HG02885 (cell line): ENCODE measurements around the gene FAAP100.

Source experiments
- ATAC-seq: cut with Tn5 transposase; IDR thresholded peaks from one replicate; pipeline ENCODE4 v1.9.1; 2021; ENCODE audit warnings: mild to moderate bottlenecking; ENCODE audit not compliant: unreplicated experiment, poor library complexity

The FAAP100 gene

DNA sequence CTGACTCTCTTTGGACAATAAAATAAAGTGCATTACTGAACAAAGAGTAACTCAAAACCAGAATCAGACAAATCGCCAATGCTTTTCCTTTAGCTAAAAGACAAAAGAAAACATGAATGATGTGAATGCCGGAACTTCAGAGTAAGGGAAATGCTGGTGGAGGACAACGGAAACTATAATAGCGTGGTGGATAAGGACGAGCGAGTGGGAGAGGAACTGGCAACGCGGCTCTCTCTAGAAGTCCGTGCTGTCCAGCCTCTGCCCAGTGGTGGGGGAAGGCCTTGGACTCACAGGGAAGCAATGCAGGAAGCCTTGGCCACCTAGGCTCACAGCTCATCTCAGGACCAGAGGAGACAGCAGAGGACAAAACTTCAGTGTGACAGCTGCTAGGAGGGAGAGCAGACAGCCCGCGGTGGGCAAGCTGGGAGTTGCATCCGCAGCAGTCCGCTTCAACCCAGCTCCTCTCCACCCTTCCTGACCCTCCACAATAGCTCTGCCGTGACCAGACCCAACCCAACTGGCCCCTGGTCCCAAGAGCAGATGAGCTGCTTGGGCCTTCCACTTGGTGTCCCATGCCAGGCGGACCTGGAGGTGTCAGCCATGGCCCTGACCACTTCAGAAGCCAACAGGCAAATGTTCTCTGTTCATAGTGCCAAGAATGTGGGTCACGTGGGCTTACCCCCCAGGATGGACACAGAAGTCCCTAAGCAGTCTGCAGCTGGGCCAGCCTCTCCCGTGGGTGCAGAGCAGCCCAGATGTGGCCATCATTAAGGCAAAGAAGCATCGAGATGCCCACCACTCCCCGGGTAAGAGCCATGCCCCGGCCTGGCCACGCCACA is 5.3 kb upstream of the FAAP100 start:
- ATAC-seq = no peak

DNA sequence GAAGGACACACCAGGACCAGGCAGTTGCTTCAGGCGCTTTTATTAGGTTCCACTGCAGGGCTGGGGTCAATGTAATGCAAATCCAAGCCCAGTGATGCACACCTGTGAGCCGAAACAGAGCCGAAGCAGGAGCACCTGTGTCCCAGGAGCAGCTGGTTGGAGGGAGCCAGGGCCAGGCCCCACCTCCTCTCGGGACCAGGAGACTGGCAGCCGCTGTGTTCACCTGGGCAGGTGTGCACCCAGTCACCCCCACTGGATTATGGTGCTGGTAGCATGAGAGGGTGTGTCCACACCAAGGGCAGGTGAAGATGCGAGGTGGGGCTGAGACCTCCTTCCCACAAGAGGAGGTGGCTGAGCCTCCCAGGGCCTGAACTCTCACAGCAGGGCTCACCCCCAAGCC is 4.7 kb upstream of the FAAP100 start:
- no peak for ATAC-seq

DNA sequence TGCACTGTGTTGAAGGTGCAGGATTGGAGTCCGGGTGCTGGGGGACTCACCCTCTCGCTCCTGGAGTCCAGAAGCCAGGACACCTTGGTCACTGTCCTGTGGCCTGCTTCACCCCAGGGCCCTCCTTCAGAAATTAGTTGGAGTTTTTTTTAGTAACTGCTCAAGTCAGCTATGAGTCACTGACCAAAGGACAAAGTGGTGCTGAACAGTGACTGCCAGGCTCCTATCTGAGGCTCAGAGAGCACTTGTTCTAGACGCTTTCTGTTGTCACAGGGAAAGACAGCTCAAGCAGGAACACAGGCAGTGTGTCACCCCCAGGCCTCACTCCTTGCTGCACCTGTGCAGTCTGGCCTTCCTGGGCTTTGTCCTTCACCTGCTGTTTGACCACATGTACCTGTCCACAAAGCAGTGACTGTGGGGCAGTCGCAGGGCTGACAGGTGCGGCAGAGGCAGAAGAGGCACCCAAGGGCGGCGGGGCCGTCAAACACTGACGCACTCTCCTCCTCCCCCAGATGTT is 4.1 kb upstream of the FAAP100 start:
- ATAC-seq = no peak

DNA sequence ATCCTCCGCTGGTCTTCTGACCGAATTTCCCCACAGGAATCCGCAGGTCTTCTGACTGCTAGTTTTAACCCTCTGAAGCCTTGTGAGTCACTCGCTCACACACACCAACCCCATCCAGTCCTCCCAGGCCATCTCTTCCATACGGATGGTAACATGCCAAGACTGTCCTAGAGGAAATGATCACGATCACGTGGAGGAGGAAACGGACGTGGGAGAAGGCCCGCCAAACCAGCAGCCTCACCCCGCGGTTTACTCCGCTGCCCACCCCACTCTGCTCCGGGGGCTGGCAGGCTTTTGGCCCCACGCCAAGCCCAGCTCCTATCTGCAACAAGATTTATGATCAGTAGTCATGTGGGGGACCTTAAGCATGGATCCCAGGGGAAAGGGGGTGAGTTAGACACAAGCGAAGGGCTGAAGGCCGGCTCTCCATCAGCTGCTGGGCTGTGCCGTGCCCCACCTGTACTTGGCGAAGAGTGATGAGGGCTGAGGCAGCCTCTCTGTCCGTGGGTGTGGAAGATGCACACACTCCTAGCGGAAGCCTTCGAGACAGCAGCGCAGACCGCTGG is 1.5 kb upstream of the FAAP100 start:
- ATAC-seq = no peak

DNA sequence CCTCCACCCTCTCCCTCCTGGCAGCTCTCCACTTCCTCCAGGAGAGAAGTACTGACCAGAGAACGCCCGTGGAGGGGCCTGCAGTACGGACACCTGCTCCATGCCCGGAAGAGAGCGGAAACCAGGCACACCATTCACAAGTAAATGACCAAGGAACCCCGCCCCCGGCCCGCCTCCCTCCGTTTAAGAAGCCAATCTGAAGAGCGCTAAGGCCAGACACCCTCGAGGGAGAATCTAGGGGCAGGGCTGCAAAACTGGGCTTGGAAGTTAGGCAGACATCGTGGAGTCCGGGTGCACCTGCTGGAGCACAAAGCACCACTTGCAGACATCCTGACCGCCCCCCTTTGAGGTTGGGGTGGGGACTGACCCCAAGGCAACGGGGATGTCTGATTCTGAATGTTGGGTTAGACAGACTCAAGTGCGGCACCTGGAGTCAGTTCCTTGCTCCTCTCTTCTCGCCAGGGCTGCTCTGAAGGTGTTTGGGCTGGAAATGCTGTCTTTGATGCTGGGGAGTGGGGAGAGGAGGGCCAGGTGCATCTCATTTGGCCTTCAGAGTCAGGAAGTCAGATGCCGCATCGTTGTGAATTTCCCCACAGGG is 964 bp upstream of the FAAP100 start:
- ATAC-seq = peak; percentile 40

DNA sequence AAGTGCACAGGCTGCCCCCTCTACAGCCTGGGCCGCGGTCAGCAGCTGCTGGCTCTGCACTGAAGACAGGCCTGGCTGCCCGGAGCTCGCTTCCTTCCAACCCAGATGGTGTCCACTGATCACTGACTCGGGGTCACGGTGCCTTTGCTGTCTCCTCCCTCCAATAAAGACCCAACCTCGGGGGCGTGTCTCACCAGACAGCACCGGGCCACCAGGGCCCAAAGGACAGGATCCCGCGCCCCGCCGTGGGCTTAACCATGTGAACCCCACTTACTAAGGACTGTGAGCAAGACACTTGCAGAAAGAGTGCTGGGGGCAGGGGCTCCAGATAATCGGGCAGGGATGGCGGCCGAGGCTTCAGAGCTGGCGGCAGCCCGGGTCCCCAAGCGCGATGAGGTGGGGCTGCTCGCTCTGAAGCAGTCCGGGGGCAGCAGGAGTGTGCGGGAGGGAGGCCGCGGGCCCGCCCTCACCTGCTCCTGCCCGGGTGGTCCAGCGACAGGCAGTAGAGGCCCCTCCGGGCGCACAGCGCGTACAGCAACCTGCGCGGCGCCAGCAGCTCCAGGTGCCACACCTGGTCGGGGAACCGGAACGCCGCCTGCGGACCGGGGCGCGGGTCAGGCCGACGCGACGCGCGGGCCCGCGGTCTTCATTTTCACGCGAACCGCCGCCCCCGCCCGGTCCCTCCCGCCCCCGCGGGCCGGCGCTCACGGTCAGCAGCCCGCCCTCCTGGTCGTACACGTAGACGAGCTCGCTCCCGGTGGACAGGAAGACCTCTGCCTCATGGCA is 502 bp downstream of the FAAP100 start:
- peak; percentile 31 for ATAC-seq

DNA sequence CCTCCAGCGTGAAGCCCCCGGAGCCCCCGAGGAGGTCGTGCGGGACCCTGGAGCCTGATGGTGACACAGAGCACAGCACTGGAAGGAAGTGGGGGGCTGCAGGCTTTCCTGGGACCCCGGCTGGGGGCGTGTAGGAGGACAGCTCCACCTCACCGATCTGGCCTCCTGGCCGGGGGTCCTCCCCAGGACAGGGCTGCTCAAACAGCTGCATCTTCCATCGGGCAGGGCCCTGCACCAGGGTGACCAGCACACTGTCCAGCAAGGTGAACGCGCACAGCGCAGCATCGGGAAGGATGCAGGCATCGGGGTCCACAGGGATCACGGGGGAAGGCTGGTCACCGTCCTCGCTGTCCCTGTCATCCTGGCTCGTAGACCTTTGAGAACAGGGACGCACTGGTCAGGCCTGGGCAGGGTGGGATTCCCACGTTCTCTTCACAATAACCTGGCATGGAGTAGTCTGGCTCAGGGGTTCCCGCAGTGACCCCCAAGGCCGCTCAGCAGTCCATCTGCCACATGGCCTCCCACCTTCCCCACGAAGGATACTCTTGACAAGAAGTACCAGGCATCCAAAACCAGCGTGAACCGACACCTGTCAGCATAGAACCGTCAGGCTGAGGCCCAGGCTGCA is 1.2 kb downstream of the FAAP100 start:
- no peak for ATAC-seq

DNA sequence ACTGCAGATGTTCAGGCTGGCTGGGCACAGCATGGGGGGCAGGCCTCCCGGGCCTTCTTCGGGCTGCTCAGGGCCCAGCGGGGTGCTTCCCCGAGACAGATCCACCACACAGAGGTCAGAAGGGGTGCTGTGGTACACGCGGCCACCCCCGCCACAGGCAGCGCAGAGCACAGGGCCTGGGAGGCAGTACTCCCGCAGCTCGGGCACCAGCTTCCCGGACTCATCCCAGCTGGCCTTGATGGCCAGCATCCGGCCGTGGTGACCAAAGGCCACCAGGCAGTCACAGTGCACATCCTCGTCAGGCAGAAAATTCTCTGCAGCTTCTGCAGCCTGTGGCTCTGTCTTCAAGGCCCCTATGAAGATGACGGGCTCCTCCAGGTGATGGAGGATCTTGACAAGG is 1.9 kb downstream of the FAAP100 start:
- no peak for ATAC-seq

DNA sequence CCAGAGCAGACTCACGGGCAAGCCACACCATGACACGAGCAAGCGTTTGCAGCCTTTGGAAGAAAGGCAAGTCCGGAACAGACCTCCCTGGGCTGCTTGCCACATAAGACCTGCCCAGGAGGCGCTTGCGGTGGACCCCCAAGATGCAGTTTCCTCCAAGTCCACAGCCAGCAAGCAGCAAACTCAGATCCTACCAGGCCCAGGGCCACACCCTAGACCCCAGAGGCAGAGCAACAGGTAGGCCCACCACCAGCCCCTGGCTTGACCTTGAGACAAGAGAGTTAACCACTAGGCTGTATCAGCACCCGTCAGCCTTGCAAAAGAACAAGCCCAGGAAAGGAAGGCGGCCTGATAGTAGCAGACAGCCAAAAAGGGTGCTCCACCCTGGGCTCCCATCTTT is 2.3 kb downstream of the FAAP100 start:
- ATAC-seq = no peak

DNA sequence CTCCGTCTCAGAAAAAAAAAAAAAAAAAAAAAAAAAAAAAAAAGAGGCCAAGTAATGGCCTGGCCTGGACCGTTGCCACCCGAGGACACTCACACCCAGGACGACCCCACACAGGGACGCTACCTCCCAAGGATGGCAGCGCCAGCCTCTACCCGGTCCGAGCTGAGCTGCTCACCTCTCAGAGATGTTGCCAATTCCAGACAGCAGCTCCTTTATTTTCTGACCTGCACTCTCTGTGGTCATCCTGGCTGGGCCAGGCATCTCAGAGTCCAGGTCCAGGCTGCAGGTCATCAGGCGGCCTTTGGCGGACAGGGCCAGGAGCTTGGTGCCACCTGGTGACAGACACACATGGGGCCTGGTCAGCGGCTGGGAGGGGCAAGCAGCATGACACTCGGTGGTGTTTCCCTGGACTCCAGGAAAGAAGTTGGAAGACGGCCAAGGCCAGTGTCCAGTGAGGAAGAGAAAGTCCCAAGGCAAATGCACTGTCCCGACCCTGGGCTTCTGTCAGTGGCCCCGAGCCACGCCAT is 3.1 kb downstream of the FAAP100 start:
- ATAC-seq = no peak

DNA sequence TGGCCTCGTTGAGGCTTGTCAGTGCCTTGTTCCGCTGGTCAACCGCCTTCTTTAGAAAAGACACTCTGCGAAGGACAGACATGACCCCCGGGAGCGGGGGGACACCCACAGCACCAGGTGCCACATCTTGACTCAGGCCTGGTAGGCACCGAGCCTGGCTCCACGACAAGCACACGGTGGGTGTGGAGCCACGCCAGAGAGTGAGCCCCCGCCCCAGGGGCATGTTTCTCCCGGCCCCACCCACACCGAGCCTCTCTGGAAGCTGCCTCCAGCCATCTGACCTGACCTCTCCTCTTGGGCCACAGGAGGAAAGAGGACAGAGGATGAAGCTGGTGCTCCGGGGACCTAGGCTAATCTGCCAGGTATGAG is 4.6 kb downstream of the FAAP100 start:
- ATAC-seq = no peak

DNA sequence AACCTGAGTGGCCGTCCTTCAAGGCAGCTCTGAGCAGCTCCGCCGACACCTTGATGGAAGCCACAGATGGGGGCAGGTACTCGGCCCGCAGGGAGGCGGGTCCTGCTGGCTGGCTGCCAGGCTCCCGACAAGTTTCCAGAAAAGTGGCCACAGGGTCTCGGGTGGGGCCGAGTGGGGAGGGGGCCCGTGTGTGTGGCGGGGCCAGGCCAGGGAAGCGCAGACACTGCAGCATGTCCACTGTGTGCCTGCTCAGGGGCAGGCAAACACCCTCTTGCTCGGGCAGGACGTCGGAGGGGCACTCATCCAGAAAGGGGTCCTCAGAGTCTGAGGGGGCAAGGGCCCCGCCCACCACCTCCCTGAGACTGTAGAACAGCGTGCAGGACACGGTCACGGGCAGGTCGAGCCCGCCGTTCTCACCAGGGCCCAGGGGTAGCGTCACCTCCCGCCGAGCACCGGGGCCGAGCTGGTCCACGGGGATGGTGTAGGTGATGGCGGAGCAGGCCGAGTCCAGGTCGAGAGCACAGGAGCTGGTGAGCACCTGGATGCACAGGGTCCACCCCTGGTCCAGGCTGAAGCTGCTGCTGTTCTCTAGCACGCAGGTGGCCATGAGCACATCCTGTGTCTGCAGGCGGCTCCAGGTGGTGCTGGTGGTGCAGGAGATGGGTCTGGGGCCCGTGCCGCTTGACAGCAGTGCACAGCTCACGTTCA is 5.1 kb downstream of the FAAP100 start:
- no peak for ATAC-seq

DNA sequence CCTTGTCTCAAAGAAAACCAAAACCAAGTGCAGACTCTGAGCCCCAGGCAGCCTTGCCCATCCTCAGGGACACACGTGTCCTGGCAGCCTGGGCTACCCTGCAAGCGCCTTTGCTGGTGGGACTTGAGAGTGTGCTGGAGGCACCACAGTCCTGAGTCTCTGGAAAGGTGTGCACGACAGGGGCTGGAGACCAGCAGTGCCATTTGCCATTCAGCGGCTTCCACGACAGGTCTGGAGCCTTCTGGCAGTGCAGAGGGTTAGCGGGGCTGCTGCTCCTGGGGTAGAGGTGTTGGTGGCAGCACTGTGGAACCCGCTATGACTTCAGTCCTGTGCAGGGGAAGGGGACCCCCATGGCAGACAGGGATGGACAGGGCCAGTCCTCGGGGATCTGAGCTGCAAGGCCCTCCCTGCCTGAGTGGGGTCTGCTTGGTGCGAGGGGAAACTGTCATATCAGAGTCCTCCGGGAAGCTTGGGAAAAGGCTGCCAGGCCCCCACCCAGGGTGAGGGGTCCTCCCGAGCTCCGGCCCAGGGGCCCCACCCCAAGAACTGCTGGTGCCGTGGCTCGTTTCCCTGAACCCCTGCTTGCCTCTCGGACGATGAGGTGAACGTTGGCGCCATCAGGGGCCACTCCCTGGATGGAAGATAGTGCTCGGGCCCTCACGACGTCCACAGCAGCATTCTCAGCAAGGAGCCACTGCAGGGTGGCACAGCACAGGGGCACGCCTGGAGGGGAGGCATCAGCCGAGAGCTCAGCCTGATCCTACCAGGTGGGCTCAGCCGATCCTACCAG is 6.8 kb downstream of the FAAP100 start:
- ATAC-seq = no peak

DNA sequence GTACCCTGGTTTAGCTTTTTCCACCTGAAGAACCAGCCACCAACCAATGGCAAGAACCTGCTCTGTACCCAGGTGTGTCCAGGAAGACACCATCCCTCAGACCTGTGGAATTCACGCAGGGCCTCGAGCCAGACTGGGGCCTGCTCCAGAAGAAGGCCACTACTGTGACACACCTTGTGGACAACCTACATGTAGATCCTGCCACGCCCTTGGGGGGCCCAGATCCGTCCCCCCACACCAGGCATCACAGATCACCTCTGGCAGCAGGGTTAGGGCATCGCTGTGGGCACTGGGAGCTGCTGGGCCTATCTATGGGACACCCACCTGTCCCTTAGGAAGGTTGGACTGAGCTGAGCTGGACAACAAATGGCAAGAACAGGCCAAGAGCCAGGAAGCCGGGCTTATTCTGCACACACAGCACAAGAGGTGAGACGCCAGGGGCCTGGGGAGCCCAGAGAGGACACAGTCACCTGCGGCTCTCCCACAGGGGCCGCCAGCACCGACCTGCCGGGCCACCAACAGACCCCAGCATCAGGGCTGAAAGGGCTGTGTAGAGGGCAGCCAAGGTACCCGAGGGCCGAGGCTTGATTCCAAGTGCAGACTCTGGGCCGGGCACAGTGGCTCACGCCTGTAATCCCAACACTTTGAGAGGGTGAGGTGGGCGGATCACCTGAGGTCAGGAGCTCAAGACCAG is 7.7 kb downstream of the FAAP100 start:
- no peak for ATAC-seq

DNA sequence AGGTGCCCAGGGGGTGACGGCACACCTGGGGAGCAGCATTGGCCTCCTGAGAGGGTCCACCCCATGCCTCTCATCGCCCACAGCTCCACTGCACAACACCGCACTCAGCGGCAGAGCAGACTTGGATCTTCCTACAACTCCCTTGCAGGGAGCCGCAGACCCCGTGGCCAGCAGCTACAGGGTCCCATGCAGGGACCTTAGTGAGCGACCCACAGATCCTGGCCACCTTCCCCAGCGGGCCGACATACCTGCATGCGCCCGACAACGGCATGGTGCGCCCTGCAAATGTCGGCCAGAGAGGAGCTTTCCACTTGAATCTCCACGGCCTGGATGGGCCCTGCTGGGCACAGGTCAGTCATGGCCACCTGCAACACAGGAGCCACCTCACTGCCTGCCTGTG is 8.4 kb downstream of the FAAP100 start:
- no peak for ATAC-seq

DNA sequence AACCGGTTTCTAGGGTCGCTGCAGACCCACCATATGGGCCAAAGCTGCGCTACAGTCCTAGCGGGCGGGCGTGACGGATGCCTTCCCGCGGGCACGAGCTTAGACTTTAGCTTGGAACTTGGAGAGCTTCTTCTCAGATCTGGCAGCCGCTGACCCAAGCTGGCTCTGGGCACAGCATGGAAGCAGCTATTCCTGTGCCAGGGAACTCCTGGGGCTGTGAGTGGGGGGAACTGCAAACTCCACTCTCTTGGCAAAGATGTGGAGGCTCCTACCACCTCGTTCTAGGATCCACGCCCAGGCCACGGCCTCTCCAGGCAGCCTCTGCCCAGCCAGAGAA is 8.8 kb downstream of the FAAP100 start:
- no peak for ATAC-seq

DNA sequence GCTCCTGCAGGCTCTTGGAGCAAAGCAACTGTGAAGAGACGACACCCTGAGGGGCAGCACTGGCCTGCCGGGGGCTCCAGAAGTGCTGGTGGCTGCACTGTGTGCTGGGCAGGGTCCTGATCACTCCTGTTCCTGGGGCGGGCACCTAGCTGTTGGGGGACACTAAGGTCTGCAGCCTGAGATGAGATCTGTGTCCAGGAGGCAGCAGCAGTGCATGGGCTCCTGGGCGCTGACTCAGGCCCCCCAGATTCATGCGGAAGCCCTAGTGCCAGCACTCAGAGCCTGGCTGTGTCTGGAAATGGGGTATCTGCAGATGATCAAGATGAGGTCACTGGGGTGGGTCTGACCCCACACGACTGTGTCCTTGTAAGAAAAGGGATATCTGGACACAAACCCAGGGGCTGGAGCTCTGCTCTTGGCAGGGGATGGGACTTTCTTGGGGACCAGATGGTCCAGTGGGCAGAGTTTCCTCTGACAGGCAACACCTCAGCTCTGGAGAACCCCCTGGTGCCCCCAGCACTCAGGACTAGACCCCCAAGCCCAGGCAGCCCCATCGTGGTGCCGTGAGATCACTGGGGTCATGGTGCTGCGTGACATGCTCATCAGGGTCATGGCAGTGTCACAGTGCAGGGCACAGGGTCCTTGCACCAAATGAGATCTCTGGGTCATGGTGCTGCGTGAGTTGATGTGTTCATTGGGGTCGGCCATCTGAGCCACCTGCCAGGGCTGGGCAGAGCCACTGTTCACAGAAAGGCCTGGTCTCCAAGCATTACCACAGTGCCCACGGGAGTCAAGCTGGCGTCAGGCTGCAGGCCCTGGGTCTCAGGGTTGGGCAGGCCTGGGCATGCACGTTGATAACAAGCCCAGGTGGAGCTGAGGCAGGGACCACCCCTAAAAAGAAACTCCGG is 9.5 kb downstream of the FAAP100 start:
- no peak for ATAC-seq
